Upper lobe of right lung (tissue), 1 donor: ENCODE data around the gene PDCD2L. TPM values are rescaled to one million over a fixed set of nuclear protein-coding genes. Genes with fewer than 3 reads are reported as not detected.

Experiments used
- ATAC-seq: fragments of 200-7000 bp; cut with Tn5 transposase; one replicate; pipeline ENCODE4 v1.9.1; 2020; ENCODE audit warnings: mild to moderate bottlenecking, moderate library complexity
- DNase-seq: peaks from one replicate; pipeline ENCODE4 v3.0.0-alpha.2; 2020
- H3K27ac ChIP-seq: fragments of 200-600 bp; one replicate; pipeline ENCODE4 v1.8.0; 2022
- H3K27me3 ChIP-seq: fragments of 200-600 bp; one replicate; pipeline ENCODE4 v1.8.0; 2022; ENCODE audit warnings: mild to moderate bottlenecking
- H3K36me3 ChIP-seq: fragments of 200-600 bp; one replicate; pipeline ENCODE4 v1.8.0; 2022
- H3K4me1 ChIP-seq: fragments of 200-600 bp; one replicate; pipeline ENCODE4 v1.8.0; 2022
- H3K4me3 ChIP-seq: fragments of 200-600 bp; one replicate; pipeline ENCODE4 v1.8.0; 2022; ENCODE audit warnings: mild to moderate bottlenecking
- H3K9me3 ChIP-seq: fragments of 200-600 bp; one replicate; pipeline ENCODE4 v1.8.0; 2022
- CTCF ChIP-seq: fragments of 200-600 bp; IDR thresholded peaks from one replicate; pipeline ENCODE4 v1.8.0; 2022; ENCODE audit warnings: antibody characterized with exemption
- intact Hi-C: fragments of 100-400 bp; cut with DNase I; formaldehyde crosslinking; loops from one replicate; pipeline ENCODE4 v1.11.0; 2022
- total RNA-seq: library from RNA; stranded (reverse); fragmentation: NEBNext Ultra II Directional; extraction: Animal tissue kit (Norgen Biotek cat#: 25700); gene quantifications from one replicate; pipeline ENCODE4 v1.2.1, GENCODE V29; 2021
- donor health status: DM: no; HTN: yes; CAD: no; lungs with severe emphysema.

Gene PDCD2L
- total RNA-seq, 1 donor from 2014 or later, result 7.4 TPM

- H3K9me3 ChIP-seq, result no peaks in the 10 kb centered on the region
- ATAC-seq (no peak), DNase-seq (no peak)
- H3K36me3 ChIP-seq, result peaks cover 3% of the 10 kb centered on the region
- peak overlapping the region; percentile 80 for H3K27ac ChIP-seq
- no peaks in the 10 kb centered on the region for H3K27me3 ChIP-seq
- intact Hi-C loops, result no loop called here
- no peak for TF ChIP-seq CTCF
- H3K4me3 ChIP-seq, result peak overlapping the region; percentile 53
- H3K4me1 ChIP-seq, result peaks cover 7% of the 10 kb centered on the region
Observed at GRCh38 chr19:34359954-34360315, 44.3 kb upstream of the PDCD2L start.

- no peak for DNase-seq
- TF ChIP-seq CTCF, result no peak
- intact Hi-C loops, result no loop called here
- Histone ChIP-seq H3K4me1 (peaks cover 7% of the 10 kb centered on the region), H3K36me3 (no peaks in the 10 kb centered on the region), H3K27ac (peak overlapping the region; percentile 80), H3K9me3 (no peaks in the 10 kb centered on the region), H3K27me3 (no peaks in the 10 kb centered on the region), H3K4me3 (no peak overlapping the region)
- ATAC-seq, result no peak
Observed at GRCh38 chr19:34360354-34360909, 43.8 kb upstream of the PDCD2L start.

GRCh38 chr19:34362679-34363069 lies 41.5 kb upstream of the PDCD2L start:
- DNase-seq (no peak), ATAC-seq (no peak)
- no peaks in the 10 kb centered on the region for H3K27me3 ChIP-seq
- no peak overlapping the region for H3K27ac ChIP-seq
- intact Hi-C loops, result no loop called here
- TF ChIP-seq CTCF, result no peak
- H3K9me3 ChIP-seq, result no peaks in the 10 kb centered on the region
- H3K4me1 ChIP-seq, result peaks cover 26% of the 10 kb centered on the region
- H3K36me3 ChIP-seq, result peaks cover 11% of the 10 kb centered on the region
- no peak overlapping the region for H3K4me3 ChIP-seq

GRCh38 chr19:34363094-34363493 lies 41.1 kb upstream of the PDCD2L start:
- no peak for TF ChIP-seq CTCF
- H3K36me3 ChIP-seq, result peaks cover 12% of the 10 kb centered on the region
- H3K4me1 ChIP-seq, result peaks cover 26% of the 10 kb centered on the region
- H3K4me3 ChIP-seq, result no peak overlapping the region
- intact Hi-C loops, result no loop called here
- H3K27me3 ChIP-seq, result no peaks in the 10 kb centered on the region
- DNase-seq (no peak), ATAC-seq (no peak)
- H3K9me3 ChIP-seq, result no peaks in the 10 kb centered on the region
- H3K27ac ChIP-seq, result no peak overlapping the region

- Histone ChIP-seq H3K36me3 (peaks cover 21% of the 10 kb centered on the region), H3K4me1 (peaks cover 19% of the 10 kb centered on the region), H3K9me3 (no peaks in the 10 kb centered on the region), H3K27ac (no peak overlapping the region), H3K4me3 (no peak overlapping the region), H3K27me3 (no peaks in the 10 kb centered on the region)
- intact Hi-C loops, result no loop called here
- no peak for TF ChIP-seq CTCF
- ATAC-seq (no peak), DNase-seq (no peak)
Observed at GRCh38 chr19:34363930-34364329, 40.3 kb upstream of the PDCD2L start.

GRCh38 chr19:34364462-34364829 lies 39.8 kb upstream of the PDCD2L start:
- Histone ChIP-seq H3K36me3 (peaks cover 26% of the 10 kb centered on the region), H3K9me3 (no peaks in the 10 kb centered on the region), H3K27me3 (no peaks in the 10 kb centered on the region), H3K4me3 (peak overlapping the region; percentile 97), H3K27ac (peak overlapping the region; percentile 82), H3K4me1 (peaks cover 19% of the 10 kb centered on the region)
- intact Hi-C loops, result no loop called here
- DNase-seq (no peak), ATAC-seq (no peak)
- no peak for TF ChIP-seq CTCF
